HG02981 (cell line): Measurements from ENCODE around the gene RPL19.
A peak's percentile ranks its signal among the peaks of the same experiment; 100 is the strongest.

Experiments
- ATAC-seq: cut with Tn5 transposase; IDR thresholded peaks from one replicate; pipeline ENCODE4 v1.9.1; 2021; ENCODE audit warnings: mild to moderate bottlenecking, moderate library complexity; ENCODE audit not compliant: unreplicated experiment

RPL19 gene

GRCh38 chr17:39222866-39223834, 23.1 kb downstream of the RPL19 start:
- no peak for ATAC-seq

- ATAC-seq, result no peak
Measured at GRCh38 chr17:39223907-39224777, 24.1 kb downstream of the RPL19 start.

GRCh38 chr17:39224778-39225307, 24.8 kb downstream of the RPL19 start:
- no peak for ATAC-seq

GRCh38 chr17:39225308-39225958, 25.4 kb downstream of the RPL19 start, which contains the start of gene STAC2:
Gene STAC2 (minus strand): TSS chr17:39225945. CDS start chr17:39225502, 443 bp downstream.
- ATAC-seq, result no peak

- ATAC-seq, result no peak
Measured at GRCh38 chr17:39225959-39226683, 26.0 kb downstream of the RPL19 start.

- no peak for ATAC-seq
Measured at GRCh38 chr17:39227364-39227919, 27.4 kb downstream of the RPL19 start.

- ATAC-seq, result no peak
Measured at GRCh38 chr17:39229274-39229913, 29.3 kb downstream of the RPL19 start.

- ATAC-seq, result no peak
Measured at GRCh38 chr17:39230361-39230760, 30.3 kb downstream of the RPL19 start.

GRCh38 chr17:39231091-39231561, 31.0 kb downstream of the RPL19 start:
- no peak for ATAC-seq

GRCh38 chr17:39231591-39232551, 31.8 kb downstream of the RPL19 start:
- no peak for ATAC-seq

- ATAC-seq, result no peak
Measured at GRCh38 chr17:39235555-39236449, 35.7 kb downstream of the RPL19 start.

- ATAC-seq, result no peak
Measured at GRCh38 chr17:39236450-39236927, 36.4 kb downstream of the RPL19 start.

- ATAC-seq, result no peak
Measured at GRCh38 chr17:39236981-39237441, 36.9 kb downstream of the RPL19 start.

GRCh38 chr17:39237586-39237985, 37.5 kb downstream of the RPL19 start:
- ATAC-seq, result no peak

- no peak for ATAC-seq
Measured at GRCh38 chr17:39238311-39238972, 38.4 kb downstream of the RPL19 start.

GRCh38 chr17:39239640-39240314, 39.7 kb downstream of the RPL19 start:
- ATAC-seq, result peak; percentile 46
